ENCODE measurements around the gene C1QA. TPM values are rescaled to one million over a fixed set of nuclear protein-coding genes. Genes with fewer than 3 reads are reported as not detected.
"Not testable (repeated sequence)": the region's sequence is repeated elsewhere in the genome, so short reads cannot be mapped to it uniquely, and the experiment has no call there.

The C1QA gene
- polyA plus RNA-seq, 3 donors = 38.2 to 271 (median 173) TPM

DNA sequence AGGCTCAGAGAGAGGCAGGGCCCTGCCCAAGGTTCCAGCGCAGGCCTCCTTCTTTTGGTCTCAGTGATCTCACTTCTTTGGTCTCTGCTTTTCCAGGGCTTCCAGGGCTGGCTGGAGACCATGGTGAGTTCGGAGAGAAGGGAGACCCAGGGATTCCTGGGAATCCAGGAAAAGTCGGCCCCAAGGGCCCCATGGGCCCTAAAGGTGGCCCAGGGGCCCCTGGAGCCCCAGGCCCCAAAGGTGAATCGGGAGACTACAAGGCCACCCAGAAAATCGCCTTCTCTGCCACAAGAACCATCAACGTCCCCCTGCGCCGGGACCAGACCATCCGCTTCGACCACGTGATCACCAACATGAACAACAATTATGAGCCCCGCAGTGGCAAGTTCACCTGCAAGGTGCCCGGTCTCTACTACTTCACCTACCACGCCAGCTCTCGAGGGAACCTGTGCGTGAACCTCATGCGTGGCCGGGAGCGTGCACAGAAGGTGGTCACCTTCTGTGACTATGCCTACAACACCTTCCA lies 24.4 kb downstream of the C1QA start:
- no peak overlapping the region for H3K27ac ChIP-seq (ENCODE audit: low read depth, low read length)
- 91 to 97% (median 93%) methylated on average over 18 to 19 of the region's 19 CpGs for WGBS, 3 donors

DNA sequence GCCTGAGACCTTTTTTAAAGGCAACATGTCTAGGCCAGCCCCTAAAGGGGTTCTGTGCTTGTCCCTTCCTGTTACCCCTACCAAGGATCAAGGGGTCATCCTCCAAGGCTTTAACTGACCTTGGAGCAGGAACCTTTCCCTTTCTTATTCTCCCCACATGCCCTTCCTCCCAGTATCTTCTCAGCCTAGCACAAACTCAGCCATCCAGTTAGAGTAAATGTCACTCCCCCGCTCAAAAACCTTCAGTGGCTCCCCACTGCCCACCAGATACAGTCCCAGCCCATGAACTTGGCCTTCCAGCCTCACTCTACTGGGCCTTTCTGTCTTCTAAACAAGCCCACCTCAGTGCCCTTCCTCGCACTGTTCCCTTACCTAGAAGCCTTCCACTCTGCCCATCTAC lies 25.5 kb downstream of the C1QA start:
- H3K27ac ChIP-seq (ENCODE audit: low read depth, low read length) = no peak overlapping the region
- WGBS, 3 donors = 81 to 88% (median 82%) methylated on average over 2 of the region's 2 CpGs

DNA sequence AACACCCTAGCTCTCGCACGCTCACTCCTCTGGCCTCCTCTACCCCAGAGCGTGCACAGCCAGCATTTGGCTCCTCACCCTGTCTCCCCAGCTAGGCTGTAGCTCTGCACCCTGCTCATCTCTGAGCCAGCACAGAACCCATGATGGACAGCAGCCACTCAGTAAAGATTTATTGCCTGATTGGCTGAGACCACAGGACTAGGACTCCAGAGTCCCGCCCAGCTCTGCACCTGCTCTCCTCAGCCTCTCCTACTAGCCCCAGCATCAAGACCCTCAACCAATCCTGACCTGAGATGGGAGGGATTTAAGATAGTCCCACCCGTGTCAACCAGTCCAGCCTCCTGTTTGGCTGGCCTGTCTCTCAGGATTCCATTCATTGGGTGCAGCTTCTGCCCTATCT lies 25.9 kb downstream of the C1QA start:
- no peak overlapping the region for H3K27ac ChIP-seq (ENCODE audit: low read depth, low read length)
- WGBS, 3 donors = 74 to 79% (median 78%) methylated on average over 5 of the region's 5 CpGs

DNA sequence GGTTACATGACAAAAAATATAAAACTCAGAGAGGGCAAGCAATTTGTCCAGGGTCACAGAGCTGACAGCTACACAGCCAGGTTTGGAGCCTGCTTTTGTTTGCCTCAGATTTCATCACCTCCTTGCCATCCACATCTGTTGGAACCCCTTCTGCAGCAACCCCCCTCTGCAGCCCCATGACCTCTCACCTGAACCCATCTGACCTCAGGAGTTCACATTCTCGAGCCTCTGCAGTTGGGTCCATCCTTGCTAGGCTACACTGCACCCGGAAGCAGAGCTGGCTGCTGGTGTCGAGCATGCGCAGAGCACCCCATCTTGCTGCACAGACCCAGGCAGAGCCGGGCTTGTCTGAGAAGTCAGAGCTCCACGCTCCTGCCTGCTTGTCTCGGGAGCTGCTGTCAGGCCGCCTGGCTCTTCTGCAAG lies 26.6 kb downstream of the C1QA start:
- WGBS, 3 donors = 73 to 82% (median 79%) methylated on average over 8 of the region's 8 CpGs
- H3K27ac ChIP-seq (ENCODE audit: low read depth, low read length) = no peak overlapping the region

DNA sequence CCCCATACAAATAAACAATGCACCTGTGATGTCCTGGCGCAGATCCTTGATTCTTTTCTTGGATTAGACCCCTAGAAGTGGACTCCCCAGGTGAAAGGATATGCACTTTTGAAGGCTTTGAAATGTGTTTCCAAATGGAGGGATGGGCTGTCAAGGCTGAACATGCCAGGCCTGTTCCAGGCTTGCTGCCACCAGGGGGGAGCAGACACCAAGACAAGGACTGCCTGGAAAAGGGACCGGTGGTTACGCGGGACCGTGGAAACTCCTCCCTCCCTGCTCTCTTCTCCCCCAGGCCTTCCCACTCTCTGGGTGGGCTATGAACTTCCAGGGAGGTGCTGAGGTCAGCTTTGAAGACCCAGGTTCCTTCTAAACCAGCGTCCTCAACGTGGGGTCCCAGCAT lies 29.3 kb downstream of the C1QA start:
- H3K27ac ChIP-seq (ENCODE audit: low read depth, low read length) = no peak overlapping the region
- WGBS, 3 donors = 48 to 64% (median 50%) methylated on average over 7 of the region's 7 CpGs

DNA sequence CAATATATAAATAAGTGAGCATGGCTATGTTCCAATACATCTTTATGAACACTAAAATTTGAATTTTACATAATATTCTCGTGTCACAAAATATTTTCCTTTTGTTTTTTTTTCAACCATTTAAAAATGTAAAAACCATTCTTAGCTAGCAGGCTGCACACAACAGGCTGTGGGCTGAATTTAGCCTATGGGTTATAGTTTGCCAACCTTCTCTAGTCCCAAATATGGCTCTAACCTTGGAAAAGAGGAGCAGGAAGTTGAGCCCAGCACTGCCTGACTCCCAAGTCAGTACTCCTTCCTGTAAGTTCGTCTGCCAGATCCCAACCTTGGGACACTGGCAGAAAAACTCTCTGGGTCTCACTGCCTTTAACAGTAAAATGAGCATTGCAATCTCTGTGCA lies 30.0 kb downstream of the C1QA start:
- H3K27ac ChIP-seq (ENCODE audit: low read depth, low read length) = no peak overlapping the region
- 55 to 64% (median 57%) methylated on average over 2 of the region's 2 CpGs for WGBS, 3 donors

DNA sequence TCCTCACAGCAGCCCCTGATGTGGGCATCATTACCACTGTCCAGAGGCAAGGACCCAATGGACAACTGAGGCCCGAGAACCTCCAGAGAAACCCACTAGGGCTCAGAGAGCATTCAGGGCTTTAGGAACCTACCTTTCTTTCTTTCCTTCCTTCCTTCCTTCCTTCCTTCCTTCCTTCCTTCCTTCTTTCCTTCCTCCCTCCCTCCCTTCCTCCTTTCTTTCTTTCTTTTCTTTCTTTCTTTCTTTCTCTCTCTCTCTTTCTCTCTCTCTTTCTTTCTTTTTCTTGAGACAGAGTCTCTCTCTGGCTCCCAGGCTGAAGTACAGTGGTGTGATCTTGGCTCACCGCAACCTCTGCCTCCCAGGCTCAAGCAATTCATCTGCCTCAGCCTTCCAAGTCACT lies 32.4 kb downstream of the C1QA start:
- 81 to 89% (median 87%) methylated on average over 2 of the region's 2 CpGs for WGBS, 3 donors
- H3K27ac ChIP-seq (ENCODE audit: low read depth, low read length) = not testable (repeated sequence)

DNA sequence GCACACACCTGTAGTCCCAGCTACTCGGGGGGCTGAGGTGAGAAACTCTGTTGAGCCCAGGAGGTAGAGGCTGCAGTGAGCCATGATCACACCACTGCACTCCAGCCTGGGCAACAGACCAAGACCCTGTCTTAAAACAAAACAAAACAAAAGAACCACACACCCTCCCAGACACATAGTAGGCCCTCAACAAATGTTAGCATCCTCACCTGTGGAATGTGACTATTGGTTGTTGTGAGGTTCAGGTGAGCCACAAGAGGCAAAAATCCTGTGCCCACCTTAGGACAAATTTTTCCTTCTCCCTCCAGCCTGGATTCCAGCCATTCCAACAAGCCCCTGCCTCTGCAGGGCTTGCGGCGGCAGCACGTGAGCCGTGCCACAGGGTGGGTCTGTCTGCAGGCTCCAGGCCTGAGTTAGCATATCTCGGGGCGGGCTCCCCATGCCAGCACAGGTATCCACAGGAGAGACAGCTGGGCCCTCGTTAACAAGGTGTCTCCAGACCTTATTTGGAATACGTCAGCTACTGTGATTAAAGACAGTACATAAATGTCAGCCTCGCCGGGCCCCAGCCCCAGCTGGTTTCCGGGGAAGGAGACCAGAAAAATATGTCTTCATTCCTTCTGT lies 34.0 kb downstream of the C1QA start:
- no peak overlapping the region for H3K27ac ChIP-seq (ENCODE audit: low read depth, low read length)
- WGBS, 3 donors = 53 to 64% (median 54%) methylated on average over 12 of the region's 12 CpGs

DNA sequence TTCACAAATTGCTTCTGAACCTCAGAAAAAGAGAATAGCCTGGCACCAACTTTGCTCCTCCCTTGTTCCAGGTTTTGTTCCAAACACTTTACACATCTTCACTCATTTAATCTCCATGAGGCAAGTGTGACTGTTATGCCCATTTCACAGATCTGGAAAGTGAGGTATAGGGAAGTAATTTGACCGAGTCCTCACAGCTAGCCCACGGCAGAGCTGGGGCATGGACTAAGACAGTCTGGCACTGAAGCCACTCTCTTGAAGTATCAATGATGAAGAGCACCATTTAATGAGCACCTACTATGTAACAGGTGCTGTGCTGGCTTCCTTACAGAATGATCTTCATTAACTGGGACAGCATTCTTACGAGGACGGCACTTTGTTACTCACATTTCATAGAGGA lies 35.6 kb downstream of the C1QA start:
- WGBS, 3 donors = 83 to 90% (median 88%) methylated on average over 4 of the region's 4 CpGs
- no peak overlapping the region for H3K27ac ChIP-seq (ENCODE audit: low read depth, low read length)

DNA sequence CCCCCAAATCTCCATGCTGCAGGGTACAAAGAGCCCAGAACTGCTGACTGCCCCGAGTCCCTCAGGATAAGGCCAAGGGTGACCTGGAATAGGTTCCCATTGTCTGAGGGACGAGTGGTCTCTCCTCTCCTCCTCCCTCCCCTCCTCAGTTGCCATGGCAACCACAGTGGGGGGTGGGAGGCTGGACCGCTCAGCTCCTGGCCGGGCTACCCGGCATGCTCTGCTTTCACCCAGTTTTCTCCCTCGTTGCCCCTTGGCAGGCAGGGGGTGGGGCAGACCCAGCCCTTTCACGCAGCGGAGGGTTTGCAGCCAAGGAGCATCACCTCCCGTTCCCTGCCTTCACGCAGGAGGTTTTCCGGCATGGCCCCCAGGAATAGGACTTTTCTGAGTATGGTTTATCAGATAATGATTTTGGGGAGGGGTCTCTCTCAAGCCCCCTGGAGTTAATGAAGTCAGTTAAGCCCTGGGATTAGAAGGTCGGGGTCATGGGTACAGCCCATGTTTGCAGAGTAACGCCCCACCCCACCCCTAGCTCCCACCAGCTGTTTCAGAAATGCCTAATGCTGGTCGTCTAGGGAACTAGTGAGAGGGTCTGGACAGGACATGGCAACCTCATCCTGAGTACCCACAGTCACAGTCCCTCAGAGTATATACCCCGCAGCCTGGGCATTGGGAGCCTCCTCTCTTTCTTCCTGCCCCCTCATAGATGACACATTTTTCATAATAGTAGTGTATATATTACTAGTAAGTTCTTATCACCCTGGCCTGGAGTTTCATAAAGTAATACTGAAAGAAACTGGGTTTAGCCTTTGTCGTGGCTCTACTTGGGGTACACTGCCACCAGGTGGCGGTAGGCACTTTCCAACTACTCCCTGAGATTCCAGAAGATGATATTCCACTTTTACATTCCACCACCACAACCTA lies 37.3 kb downstream of the C1QA start:
- H3K27ac ChIP-seq (ENCODE audit: low read depth, low read length) = no peak overlapping the region
- WGBS, 3 donors = 13 to 16% (median 16%) methylated on average over 16 to 17 of the region's 17 CpGs

DNA sequence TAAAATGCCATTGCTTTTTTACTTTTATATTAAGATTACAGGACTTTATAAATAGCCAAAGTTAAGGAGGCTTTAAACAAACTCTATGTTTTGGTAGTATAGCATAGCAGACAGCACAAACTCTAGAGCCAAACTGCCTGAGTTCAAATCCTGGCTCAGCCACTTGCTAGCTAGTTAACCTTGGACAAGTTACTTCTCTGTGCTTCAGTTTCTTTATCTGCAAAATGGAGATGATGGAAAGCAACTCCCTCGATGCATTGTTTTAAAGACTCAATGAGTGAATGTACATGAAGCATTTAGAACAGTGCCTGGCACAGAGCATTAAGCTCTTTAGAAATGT lies 38.0 kb downstream of the C1QA start:
- WGBS, 3 donors = 42 to 50% (median 43%) methylated on average over 1 of the region's 1 CpG

DNA sequence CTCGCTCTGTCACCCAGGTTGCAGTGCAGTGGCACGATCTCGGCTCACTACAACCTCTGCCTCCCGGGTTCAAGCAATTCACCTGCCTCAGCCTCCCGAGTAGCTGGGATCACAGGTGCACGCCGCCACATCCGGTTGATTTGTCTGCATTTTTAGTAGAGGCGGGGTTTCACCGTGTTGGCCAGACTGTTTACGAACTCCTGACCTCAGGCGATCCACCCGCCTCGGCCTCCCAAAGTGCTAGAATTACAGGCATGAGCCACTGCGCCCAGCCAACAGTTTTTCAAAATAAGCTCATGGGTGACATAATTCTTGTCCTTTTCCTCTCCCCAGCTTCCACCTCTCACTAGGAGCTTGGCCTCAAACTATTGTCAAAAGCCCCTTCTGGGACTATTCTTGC lies 39.7 kb downstream of the C1QA start:
- H3K27ac ChIP-seq (ENCODE audit: low read depth, low read length) = not testable (repeated sequence)
- WGBS, 3 donors = 73 to 85% (median 84%) methylated on average over 15 of the region's 15 CpGs

More for the DNA sequence above, 38.0 kb downstream of the C1QA start:
- H3K27ac ChIP-seq (ENCODE audit: low read depth, low read length) = no peak overlapping the region

DNA sequence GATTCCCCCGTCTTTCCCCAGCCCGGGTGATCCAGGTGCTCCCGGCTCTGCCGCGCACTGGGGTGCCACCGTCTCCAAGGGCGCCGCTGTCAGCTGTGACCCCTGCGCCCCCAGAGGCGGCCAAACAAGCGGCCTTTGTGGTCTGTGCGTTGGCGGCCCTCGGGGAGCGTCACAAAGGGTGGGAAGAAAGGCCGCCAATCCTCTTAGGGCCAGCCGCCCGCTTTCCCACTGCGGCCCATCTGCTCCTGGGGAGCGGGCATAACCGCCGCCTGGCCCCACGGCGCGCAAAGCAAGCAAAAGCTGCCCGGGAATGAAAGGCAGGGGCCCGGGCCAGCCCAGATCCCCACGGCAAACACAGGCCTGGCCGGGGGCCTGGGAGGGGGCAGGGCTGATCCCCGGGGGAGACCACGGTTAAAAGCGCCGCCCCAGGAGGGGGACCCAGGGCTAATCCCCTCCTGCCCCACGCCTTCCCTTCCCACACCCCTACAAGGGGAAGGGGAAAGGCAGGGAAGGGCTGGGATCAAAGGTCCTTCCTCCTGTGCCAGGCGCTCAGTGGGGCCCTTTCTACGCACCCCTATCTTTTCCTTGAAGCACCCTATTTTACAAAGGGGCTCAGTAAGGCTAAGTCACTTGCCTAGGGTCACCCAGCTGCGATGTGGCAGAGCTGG lies 40.6 kb downstream of the C1QA start:
- no peak overlapping the region for H3K27ac ChIP-seq (ENCODE audit: low read depth, low read length)
- 37 to 81% (median 73%) methylated on average over 37 of the region's 37 CpGs for whole genome bisulfite sequencing, 3 donors

DNA sequence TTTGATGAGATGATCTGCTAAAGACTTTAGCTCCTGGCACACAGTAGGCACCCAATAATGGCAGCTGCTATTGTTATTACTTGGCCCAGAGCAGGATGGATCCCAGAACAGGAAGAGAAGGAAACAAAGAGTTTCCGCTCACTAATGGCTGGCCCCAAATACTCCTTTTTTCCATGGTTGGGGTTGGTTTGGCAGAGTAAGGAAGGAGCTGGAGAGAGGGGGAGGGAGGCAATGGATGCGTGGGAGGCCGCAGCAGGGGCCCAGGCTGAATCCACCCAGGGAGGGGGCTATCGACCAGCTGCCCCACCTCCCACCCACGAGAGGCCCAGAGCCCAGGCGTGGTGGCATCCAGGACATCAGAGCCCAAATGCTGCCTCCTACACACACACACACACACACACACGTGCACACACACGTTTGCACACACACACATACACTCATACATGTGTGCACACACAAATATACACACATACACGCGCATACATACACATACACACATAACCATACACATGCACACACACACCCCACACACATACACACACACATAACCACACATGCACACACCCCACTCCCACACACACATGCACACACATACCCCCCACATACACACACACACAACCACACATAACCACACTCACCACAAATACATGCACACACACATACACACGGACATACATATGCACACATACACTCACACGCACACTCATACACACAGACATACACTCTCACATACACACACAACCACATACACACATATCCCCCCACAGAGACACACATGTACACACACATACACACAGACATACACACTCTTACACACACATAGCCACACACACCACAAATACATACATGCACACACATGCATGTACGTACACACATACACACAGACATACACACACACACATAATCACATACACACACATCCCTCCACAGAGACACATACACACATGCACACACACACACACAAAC lies 41.8 kb downstream of the C1QA start:
- H3K27ac ChIP-seq (ENCODE audit: low read depth, low read length) = no peak overlapping the region
- 75 to 84% (median 81%) methylated on average over 13 of the region's 13 CpGs for WGBS, 3 donors

DNA sequence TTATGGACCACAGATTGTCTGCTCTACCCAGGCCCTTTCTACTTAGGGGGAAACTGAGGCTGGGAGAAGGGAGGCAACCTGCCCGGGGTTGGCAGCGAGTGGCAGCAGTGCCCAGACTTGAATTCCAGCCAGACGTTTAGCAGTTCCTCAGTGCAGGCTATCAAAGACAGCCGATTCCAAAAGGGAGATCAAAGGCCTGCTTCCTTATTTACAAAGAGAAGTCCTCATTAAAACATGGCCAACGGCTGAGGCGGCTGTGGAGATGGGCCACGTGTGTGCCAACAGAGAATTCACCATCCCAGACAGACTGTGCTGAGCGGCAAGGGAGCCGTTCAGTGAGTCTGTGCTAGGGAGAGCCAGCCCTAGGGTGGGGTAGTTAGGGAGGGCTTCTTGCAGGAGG lies 44.3 kb downstream of the C1QA start:
- no peak overlapping the region for H3K27ac ChIP-seq (ENCODE audit: low read depth, low read length)
- 62 to 75% (median 72%) methylated on average over 9 of the region's 9 CpGs for WGBS, 3 donors

DNA sequence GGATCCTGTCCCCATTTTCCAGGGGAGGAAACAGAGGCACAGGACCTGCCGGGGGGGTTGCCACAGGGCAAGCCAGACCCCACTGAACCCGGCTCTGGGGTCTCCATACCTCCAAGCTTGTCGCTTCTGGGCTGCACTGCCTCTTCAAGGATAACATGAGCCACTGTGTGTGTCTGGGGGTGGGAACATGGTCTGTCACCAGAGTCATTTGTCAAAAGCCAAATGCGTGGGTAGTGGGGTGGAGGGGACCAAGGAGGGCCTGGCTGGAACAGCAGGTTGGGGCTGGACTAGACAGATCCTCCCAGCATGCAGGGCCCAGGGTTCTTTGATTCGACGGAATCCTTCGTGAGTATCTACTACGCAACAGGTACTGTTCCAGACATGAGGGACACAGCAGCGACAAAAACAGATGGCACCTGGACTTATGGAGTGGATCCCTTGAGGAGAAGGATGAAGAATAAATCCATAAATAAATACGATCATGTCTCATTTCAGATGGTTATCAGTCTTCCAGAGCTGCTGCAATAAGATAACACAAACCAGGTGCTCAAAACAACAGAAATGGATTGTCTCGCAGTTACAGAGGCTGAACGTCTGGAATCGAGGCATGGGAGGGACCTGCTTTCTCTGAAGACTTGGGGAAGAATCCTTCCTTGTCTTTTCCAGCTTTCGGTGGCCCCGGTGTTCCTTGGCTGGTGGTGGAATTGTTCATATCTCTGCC lies 45.3 kb downstream of the C1QA start:
- no peak overlapping the region for H3K27ac ChIP-seq (ENCODE audit: low read depth, low read length)
- 76 to 82% (median 81%) methylated on average over 15 of the region's 15 CpGs for WGBS, 3 donors

DNA sequence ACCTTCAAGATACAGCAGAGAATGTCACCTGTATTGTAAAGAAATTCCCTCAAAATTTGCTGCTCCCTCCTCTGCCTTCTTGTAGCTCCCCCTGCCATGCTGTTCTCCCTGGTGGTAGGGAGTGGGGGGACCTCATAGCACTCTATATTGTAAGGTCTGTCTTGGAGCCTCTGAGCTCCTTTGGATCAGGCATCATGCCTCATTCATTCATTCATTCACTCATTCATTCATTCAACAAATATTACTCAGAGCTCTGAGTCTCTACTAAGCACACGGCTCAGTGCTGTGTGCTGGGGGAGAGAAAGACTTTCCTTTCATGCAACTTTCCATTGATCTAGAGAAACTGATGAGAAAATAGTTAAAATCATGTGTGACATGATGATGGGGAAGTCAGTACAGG lies 47.1 kb downstream of the C1QA start:
- H3K27ac ChIP-seq (ENCODE audit: low read depth, low read length) = no peak overlapping the region
- 78 to 79% (median 78%) methylated on average over 1 of the region's 1 CpG for WGBS, 3 donors

Data from adipose tissue (tissue), 3 donors.